ENCODE measurements around the gene CAMKMT. TPM values are rescaled to one million over a fixed set of nuclear protein-coding genes. Genes with fewer than 3 reads are reported as not detected.
"Not testable (repeated sequence)": the region's sequence is repeated elsewhere in the genome, so short reads cannot be mapped to it uniquely, and the experiment has no call there.

Gene CAMKMT
- total RNA-seq, 2 experiments from 2014 or later: 25.7 to 27.4 TPM

GRCh38 chr2:44582363-44583008 is 220.7 kb downstream of the CAMKMT start:
- DNase-seq (ENCODE audit: low spot score): no peak
- Histone ChIP-seq H3K4me1 (ENCODE audit: insufficient read depth, low read length, poor library complexity, severe bottlenecking) (no peaks in the 10 kb centered on the region), H3K79me2 (ENCODE audit: insufficient read depth, low read depth, low read length) (no peaks in the 10 kb centered on the region), H3K9me2 (ENCODE audit: insufficient read depth, low read length) (no peaks in the 10 kb centered on the region), H3K4me3 (ENCODE audit: low read depth, low read length, poor library complexity, severe bottlenecking) (no peak overlapping the region), H3K4me2 (ENCODE audit: low read length) (no peak overlapping the region), H3K36me3 (ENCODE audit: insufficient read depth, low read length) (no peaks in the 10 kb centered on the region), H3K9me3 (ENCODE audit: low read length) (no peaks in the 10 kb centered on the region), H4K20me1 (ENCODE audit: insufficient read depth, low read length) (no peaks in the 10 kb centered on the region), H2AFZ (ENCODE audit: low read length) (no peak overlapping the region), H3K27ac (ENCODE audit: low read depth, low read length, poor library complexity, severe bottlenecking) (no peak overlapping the region)
- TF ChIP-seq CTCF (conservative IDR thresholded peaks at IDR 0.05; ENCODE audit: low read length) (no peak), EZH2phosphoT487 (IDR thresholded peaks at IDR 0.05; ENCODE audit: borderline replicate concordance, low read depth, low read length) (no peak)
- ChIA-PET POLR2A (interaction anchor here (1.2 kb wide), 1 partner anchor 168 kb away, joined by 3 read pairs; no protein-coding TSS in a partner anchor), CTCF (ENCODE audit: unreplicated experiment) (no interaction called here)
- no TSS peak for BruUV-seq (replicated peaks)
- intact Hi-C loops (cut with micrococcal nuclease; ENCODE audit: unreplicated experiment): no loop called here

DNA sequence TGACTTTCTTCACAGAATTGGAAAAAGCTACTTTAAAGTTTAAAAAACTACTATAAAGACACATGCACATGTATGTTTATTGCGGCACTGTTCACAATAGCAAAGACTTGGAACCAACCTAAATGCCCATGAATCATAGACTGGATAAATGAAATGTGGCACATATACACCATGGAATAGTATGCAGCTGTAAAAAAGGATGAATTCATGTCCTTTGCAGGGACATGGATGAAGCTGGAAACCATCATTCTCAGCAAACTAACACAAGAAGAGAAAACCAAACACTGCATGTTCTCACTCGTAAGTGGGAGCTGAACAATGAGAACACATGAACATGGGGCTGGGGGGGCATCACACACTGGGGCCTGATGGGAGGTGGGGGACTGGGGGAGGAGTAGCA is 233.9 kb downstream of the CAMKMT start:
- H3K9me3 ChIP-seq (ENCODE audit: low read length); CTCF ChIA-PET (ENCODE audit: unreplicated experiment); H3K36me3 ChIP-seq (ENCODE audit: insufficient read depth, low read length): not testable (repeated sequence)

GRCh38 chr2:44596537-44597320 is 235.0 kb downstream of the CAMKMT start:
- Histone ChIP-seq H3K9me2 (ENCODE audit: insufficient read depth, low read length) (no peaks in the 10 kb centered on the region), H3K4me2 (ENCODE audit: low read length) (no peak overlapping the region), H3K4me1 (ENCODE audit: insufficient read depth, low read length, poor library complexity, severe bottlenecking) (no peaks in the 10 kb centered on the region), H3K36me3 (ENCODE audit: insufficient read depth, low read length) (no peaks in the 10 kb centered on the region), H3K79me2 (ENCODE audit: insufficient read depth, low read depth, low read length) (no peaks in the 10 kb centered on the region), H3K4me3 (ENCODE audit: low read depth, low read length, poor library complexity, severe bottlenecking) (no peak overlapping the region), H2AFZ (ENCODE audit: low read length) (no peak overlapping the region), H3K9me3 (ENCODE audit: low read length) (no peaks in the 10 kb centered on the region), H3K27ac (ENCODE audit: low read depth, low read length, poor library complexity, severe bottlenecking) (no peak overlapping the region), H4K20me1 (ENCODE audit: insufficient read depth, low read length) (no peaks in the 10 kb centered on the region)
- ChIA-PET POLR2A (interaction anchor here (0.5 to 1.1 kb wide), 3 partner anchors 29 to 760 kb away, joined by 3 to 4 read pairs (median 3); no protein-coding TSS in a partner anchor), CTCF (ENCODE audit: unreplicated experiment) (no interaction called here)
- BruUV-seq (replicated peaks): no TSS peak
- intact Hi-C loops (cut with micrococcal nuclease; ENCODE audit: unreplicated experiment): no loop called here
- TF ChIP-seq CTCF (conservative IDR thresholded peaks at IDR 0.05; ENCODE audit: low read length): no peak
- no peak for TF ChIP-seq EZH2phosphoT487 (IDR thresholded peaks at IDR 0.05; ENCODE audit: borderline replicate concordance, low read depth, low read length)
- no peak for DNase-seq (ENCODE audit: low spot score)

More for the DNA sequence above, 233.9 kb downstream of the CAMKMT start:
- H3K27ac ChIP-seq (ENCODE audit: low read depth, low read length, poor library complexity, severe bottlenecking); H4K20me1 ChIP-seq (ENCODE audit: insufficient read depth, low read length); H3K4me1 ChIP-seq (ENCODE audit: insufficient read depth, low read length, poor library complexity, severe bottlenecking); DNase-seq (ENCODE audit: low spot score); H3K79me2 ChIP-seq (ENCODE audit: insufficient read depth, low read depth, low read length); H3K4me3 ChIP-seq (ENCODE audit: low read depth, low read length, poor library complexity, severe bottlenecking); POLR2A ChIA-PET; BruUV-seq (replicated peaks); H2AFZ ChIP-seq (ENCODE audit: low read length); H3K4me2 ChIP-seq (ENCODE audit: low read length); H3K9me2 ChIP-seq (ENCODE audit: insufficient read depth, low read length); intact Hi-C loops (cut with micrococcal nuclease; ENCODE audit: unreplicated experiment): not testable (repeated sequence)
